HepG2 (cell line): ENCODE data around the gene NDRG3. TPM values are rescaled to one million over a fixed set of nuclear protein-coding genes. Genes with fewer than 3 reads are reported as not detected.
A peak's percentile ranks its signal among the peaks of the same experiment; 100 is the strongest.

Source experiments
- ATF6 ChIP-seq: sonication (generic); formaldehyde crosslinking; conservative IDR thresholded peaks from 2 replicates; pipeline ENCODE4 v1.4.0; 2020; ENCODE audit warnings: missing genetic modification reagents
- CEBPG ChIP-seq: IDR thresholded peaks from 2 replicates; pipeline ENCODE4 v1.6.1; 2016
- DRAP1 ChIP-seq: IDR thresholded peaks from 2 replicates; pipeline ENCODE4 v1.6.1; 2016; ENCODE audit warnings: missing genetic modification reagents, missing compliant biosample characterization
- EED ChIP-seq: sonication (generic); formaldehyde crosslinking; IDR thresholded peaks from 2 replicates; pipeline ENCODE4 v1.5.0; 2020; ENCODE audit warnings: mild to moderate bottlenecking, missing genetic modification reagents
- FOXA1 ChIP-seq, 2 experiments: fragments of 450-650 bp in 1 of 2; sonication (generic) in 1 of 2; formaldehyde crosslinking in 1 of 2; IDR thresholded peaks; 2 replicates each; pipeline versions ENCODE4 v1.4.0 to v1.6.1; 2016 to 2020; ENCODE audit warnings: missing genetic modification reagents in 1 of 2
- GABPA ChIP-seq, 2 experiments: IDR thresholded peaks; 2 replicates each; pipeline ENCODE4 v1.6.1; 2011 to 2016; ENCODE audit warnings: low read depth in 2 of 2, low read length in 1 of 2, missing biosample characterization in 1 of 2, missing genetic modification characterization in 1 of 2
- HBP1 ChIP-seq: IDR thresholded peaks from 2 replicates; pipeline ENCODE4 v1.6.1; 2016; ENCODE audit warnings: low read depth, control low read depth
- IKZF1 ChIP-seq: fragments of 450-650 bp; IDR thresholded peaks from 2 replicates; pipeline ENCODE4 v1.7.1; 2016
- MIXL1 ChIP-seq: IDR thresholded peaks from 2 replicates; pipeline ENCODE4 v1.6.1; 2016
- NAIF1 ChIP-seq: sonication (generic); formaldehyde crosslinking; IDR thresholded peaks from 2 replicates; pipeline ENCODE4 v1.5.0; 2020; ENCODE audit warnings: mild to moderate bottlenecking, missing genetic modification reagents, borderline replicate concordance
- NCOA1 ChIP-seq: sonication (generic); formaldehyde crosslinking; IDR thresholded peaks from 2 replicates; pipeline ENCODE4 v1.9.0; 2021; ENCODE audit warnings: missing genetic modification reagents
- NFYB ChIP-seq: sonication (generic); formaldehyde crosslinking; IDR thresholded peaks from 2 replicates; pipeline ENCODE4 v1.4.0; 2020; ENCODE audit warnings: missing genetic modification reagents
- PBX3 ChIP-seq: sonication (generic); formaldehyde crosslinking; IDR thresholded peaks from 2 replicates; pipeline ENCODE4 v1.8.1; 2023; ENCODE audit warnings: missing genetic modification reagents, inconsistent platforms, borderline replicate concordance
- RXRA ChIP-seq: sonication (generic); formaldehyde crosslinking; IDR thresholded peaks from 2 replicates; pipeline ENCODE4 v1.5.1; 2020; ENCODE audit warnings: missing genetic modification reagents
- SIN3A ChIP-seq: IDR thresholded peaks from 2 replicates; pipeline ENCODE4 v1.6.1; 2011; ENCODE audit warnings: low read depth, mild to moderate bottlenecking, control low read depth, low read length, borderline replicate concordance
- TBL1XR1 ChIP-seq: fragments of 150-350 bp; IDR thresholded peaks from 2 replicates; pipeline ENCODE4 v1.6.1; 2014; ENCODE audit warnings: borderline replicate concordance, low read length; ENCODE audit not compliant: partially characterized antibody
- ZBTB34 ChIP-seq: sonication (generic); formaldehyde crosslinking; IDR thresholded peaks from 2 replicates; pipeline ENCODE4 v1.8.0; 2022; ENCODE audit warnings: mild to moderate bottlenecking, missing genetic modification reagents
- ZFP36L1 ChIP-seq: sonication (generic); formaldehyde crosslinking; IDR thresholded peaks from 2 replicates; pipeline ENCODE4 v1.8.0; 2022; ENCODE audit warnings: mild to moderate bottlenecking, missing genetic modification reagents, moderate library complexity
- ZNF20 ChIP-seq: sonication (generic); formaldehyde crosslinking; IDR thresholded peaks from 2 replicates; pipeline ENCODE4 v1.4.0; 2020; ENCODE audit warnings: mild to moderate bottlenecking, moderate library complexity, missing genetic modification reagents
- ZNF317 ChIP-seq: sonication (generic); formaldehyde crosslinking; IDR thresholded peaks from 2 replicates; pipeline ENCODE4 v1.5.0; 2020; ENCODE audit warnings: mild to moderate bottlenecking, missing genetic modification reagents
- ZNF496 ChIP-seq: sonication (generic); formaldehyde crosslinking; IDR thresholded peaks from 2 replicates; pipeline ENCODE4 v1.8.1; 2023; ENCODE audit warnings: mild to moderate bottlenecking, moderate library complexity, missing genetic modification reagents; ENCODE audit not compliant: insufficient replicate concordance
- ZNF746 ChIP-seq: sonication (generic); formaldehyde crosslinking; IDR thresholded peaks from 2 replicates; pipeline ENCODE4 v1.8.0; 2022; ENCODE audit warnings: mild to moderate bottlenecking, missing genetic modification reagents
- ZNF766 ChIP-seq: sonication (generic); formaldehyde crosslinking; IDR thresholded peaks from 2 replicates; pipeline ENCODE4 v1.5.0; 2020; ENCODE audit warnings: missing genetic modification reagents, borderline replicate concordance
- ZSCAN9 ChIP-seq: IDR thresholded peaks from 2 replicates; pipeline ENCODE4 v1.6.1; 2016; ENCODE audit warnings: borderline replicate concordance
- polyA plus RNA-seq, 8 experiments: library from polyadenylated mRNA; depleted of rRNA in 3 of 8; stranded (reverse) in 7 of 8; unstranded in 1 of 8; fragments of >200 nt; fragmentation: Illumina TruSeq in 4 of 8; extraction: Trizol in 4 of 8; gene quantifications; 2 replicates each; pipeline versions ENCODE4 v1.2.1 to v1.2.3, GENCODE V29; 2011 to 2016; ENCODE audit warnings: low read depth in 4 of 8, missing spikeins in 1 of 8, mixed read lengths in 1 of 8; ENCODE audit not compliant: insufficient read depth in 1 of 8
- total RNA-seq, 5 experiments: library from RNA; depleted of rRNA; stranded (reverse); fragments of >200 nt; fragmentation: Illumina TruSeq; extraction: Trizol; gene quantifications; 2 replicates each; pipeline ENCODE4 v1.2.3, GENCODE V29; 2016; ENCODE audit warnings: low read depth in 1 of 5

The NDRG3 gene
- total and polyA plus RNA-seq, 2 of the 13 experiments (the other 11 are each of a cell fraction or from before 2014, with no cell fraction given): 36.0 to 40.5 TPM

GRCh38 chr20:36745927-36746659, at the start of gene NDRG3 (continued):
- TF ChIP-seq PBX3 (CRISPR knock-in tag) (no peak), ZFP36L1 (CRISPR knock-in tag) (no peak), ATF6 (CRISPR knock-in tag) (peak; percentile 52; the same call in 1 of the 2 replicates), IKZF1 (no peak), RXRA (no peak; the same call in 1 of the 2 replicates), ZNF20 (no peak), NFYB (CRISPR knock-in tag) (peak; percentile 38; the same call in 1 of the 2 replicates), CEBPG (CRISPR knock-in tag) (no peak), ZNF317 (peak; percentile 67), DRAP1 (CRISPR knock-in tag) (peak; percentile 22; the same call in 1 of the 2 replicates), EED (CRISPR knock-in tag) (no peak), MIXL1 (0 out of 2 replicates have a peak, but pooled peaks have one; percentile 5), ZNF496 (CRISPR knock-in tag) (no peak), ZNF746 (CRISPR knock-in tag) (peak; percentile 56; the same call in 1 of the 2 replicates), NAIF1 (no peak), ZNF766 (CRISPR knock-in tag) (0 out of 2 replicates have a peak, but pooled peaks have one; percentile 33), GABPA (IDR thresholded peaks at IDR 0.05; ENCODE audit: low read depth, low read length) (no peak), GABPA (CRISPR knock-in tag; IDR thresholded peaks at IDR 0.05; ENCODE audit: low read depth) (0 out of 2 replicates have a peak, but pooled peaks have one; percentile 16), TBL1XR1 (no peak), ZSCAN9 (0 out of 2 replicates have a peak, but pooled peaks have one; percentile 18), SIN3A (peak; percentile 63; the same call in 1 of the 2 replicates), HBP1 (CRISPR knock-in tag) (0 out of 2 replicates have a peak, but pooled peaks have one; percentile 73), ZBTB34 (CRISPR knock-in tag) (no peak), FOXA1 (IDR thresholded peaks at IDR 0.05) (no peak), FOXA1 (CRISPR knock-in tag; IDR thresholded peaks at IDR 0.05) (no peak), NCOA1 (CRISPR knock-in tag) (no peak)
